Activated naive CD4-positive, alpha-beta T cell (primary cell): ENCODE data around the gene IFIT5.
"Not testable (repeated sequence)": the region's sequence is repeated elsewhere in the genome, so short reads cannot be mapped to it uniquely, and the experiment has no call there.

Experiments
- DNase-seq, 4 experiments: peaks; one replicate each; lab custom pipeline; 2025; lab: John Stamatoyannopoulos, UW

The IFIT5 gene

GRCh38 chr10:89431977-89432376 is 17.6 kb downstream of the IFIT5 start:
- DNase-seq: no peak

- no peak for DNase-seq
These were observed 24.2 kb downstream of the IFIT5 start for GRCh38 chr10:89438525-89438924.

- DNase-seq: no peak
These were observed 26.1 kb downstream of the IFIT5 start for GRCh38 chr10:89440226-89441009.

- DNase-seq: no peak
These were observed 27.9 kb downstream of the IFIT5 start for GRCh38 chr10:89442289-89442688.

GRCh38 chr10:89444819-89445218 is 30.5 kb downstream of the IFIT5 start:
- not testable (repeated sequence) for DNase-seq

GRCh38 chr10:89450901-89451300 is 36.5 kb downstream of the IFIT5 start:
- DNase-seq: no peak

GRCh38 chr10:89452193-89452592 is 37.8 kb downstream of the IFIT5 start:
- no peak for DNase-seq

- DNase-seq: no peak
These were observed 40.4 kb downstream of the IFIT5 start for GRCh38 chr10:89454561-89455347.

GRCh38 chr10:89458291-89458690 is 43.9 kb downstream of the IFIT5 start:
- no peak for DNase-seq

GRCh38 chr10:89458784-89459183 is 44.4 kb downstream of the IFIT5 start:
- no peak for DNase-seq

GRCh38 chr10:89463846-89464537 is 49.6 kb downstream of the IFIT5 start:
- no peak for DNase-seq

GRCh38 chr10:89465196-89465595 is 50.8 kb downstream of the IFIT5 start:
- no peak for DNase-seq

- no peak for DNase-seq
These were observed 52.2 kb downstream of the IFIT5 start for GRCh38 chr10:89466599-89467035.

GRCh38 chr10:89468191-89468965 is 54.0 kb downstream of the IFIT5 start:
- no peak for DNase-seq

GRCh38 chr10:89469517-89469916 is 55.1 kb downstream of the IFIT5 start:
- no peak for DNase-seq
